GM15510 (cell line): ENCODE measurements around the gene HAGHL.

Experiments used
- POLR2A ChIP-seq: IDR thresholded peaks from 3 replicates; pipeline ENCODE4 v1.6.1; 2011; ENCODE audit warnings: borderline replicate concordance; ENCODE audit not compliant: insufficient read length; ENCODE audit errors: extremely low read depth

HAGHL gene

DNA sequence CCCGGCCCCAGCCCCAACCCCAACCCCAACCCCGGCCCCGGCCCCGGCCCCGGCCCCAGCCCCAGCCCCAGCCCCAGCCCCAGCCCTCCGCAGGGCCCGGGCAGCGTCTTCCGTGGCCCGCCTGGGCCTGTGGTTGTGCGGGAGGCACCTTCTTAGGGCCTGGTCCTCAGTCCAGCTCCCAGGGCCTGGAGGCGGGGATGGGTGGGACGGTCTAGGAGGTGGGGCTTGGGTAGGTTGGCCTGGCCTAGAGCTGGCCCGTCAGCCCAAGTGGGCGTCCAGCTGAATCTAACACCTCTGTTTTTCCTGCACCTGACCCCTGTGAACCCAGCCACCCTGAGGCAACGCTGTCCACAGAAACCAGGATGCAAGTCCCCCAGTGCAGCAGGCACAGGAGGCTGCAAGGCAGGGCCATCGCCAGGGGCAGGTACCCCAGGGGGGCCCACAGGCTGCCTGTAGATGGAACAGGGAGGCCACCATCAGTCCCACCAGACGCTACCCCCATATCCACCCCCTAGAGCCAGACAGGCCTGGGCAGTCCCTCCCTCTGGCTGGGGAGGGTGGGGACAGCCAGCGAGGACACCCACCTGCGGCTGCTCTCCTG is 42.4 kb downstream of the HAGHL start:
- no peak for TF ChIP-seq POLR2A

DNA sequence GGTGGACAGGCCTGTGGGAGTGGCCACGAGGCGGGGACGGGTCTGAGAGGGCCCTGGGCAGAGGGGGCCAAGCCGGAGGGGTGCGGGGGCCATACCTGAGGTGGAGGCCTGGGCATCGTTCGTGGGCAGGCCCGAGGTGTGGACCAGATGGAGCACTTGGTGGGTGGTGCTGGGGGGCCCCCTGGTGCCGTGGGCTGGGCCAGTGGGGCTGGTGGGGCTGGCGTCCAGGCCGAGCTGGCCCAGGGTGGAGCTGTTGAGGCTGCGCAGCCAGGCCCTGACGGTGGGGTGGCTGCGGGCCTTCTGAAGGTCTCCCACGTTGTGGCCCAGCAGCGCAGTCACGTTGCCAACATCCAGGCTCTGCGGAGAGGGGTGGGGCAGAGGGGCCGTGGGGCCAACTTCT is 43.0 kb downstream of the HAGHL start:
- TF ChIP-seq POLR2A: no peak

DNA sequence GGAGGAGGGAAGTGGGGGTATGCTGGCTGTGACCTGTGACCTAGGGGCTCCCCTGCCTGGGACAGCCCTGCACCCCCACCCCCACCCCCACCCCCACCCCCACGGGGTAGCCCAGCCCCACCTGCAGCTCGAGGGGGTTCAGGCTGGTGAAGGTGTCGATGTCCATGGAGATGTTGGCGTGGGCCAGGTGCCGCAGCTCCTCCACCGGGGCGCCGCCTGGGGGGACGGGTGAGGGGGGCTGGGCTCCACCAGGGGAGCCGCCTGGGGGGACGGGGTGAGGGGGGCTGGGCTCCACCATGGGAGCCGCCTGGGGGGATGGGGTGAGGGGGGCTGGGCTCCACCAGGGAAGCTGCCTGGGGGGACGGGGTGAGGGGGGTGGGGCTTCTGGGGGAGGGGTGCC is 43.5 kb downstream of the HAGHL start:
- TF ChIP-seq POLR2A: no peak

DNA sequence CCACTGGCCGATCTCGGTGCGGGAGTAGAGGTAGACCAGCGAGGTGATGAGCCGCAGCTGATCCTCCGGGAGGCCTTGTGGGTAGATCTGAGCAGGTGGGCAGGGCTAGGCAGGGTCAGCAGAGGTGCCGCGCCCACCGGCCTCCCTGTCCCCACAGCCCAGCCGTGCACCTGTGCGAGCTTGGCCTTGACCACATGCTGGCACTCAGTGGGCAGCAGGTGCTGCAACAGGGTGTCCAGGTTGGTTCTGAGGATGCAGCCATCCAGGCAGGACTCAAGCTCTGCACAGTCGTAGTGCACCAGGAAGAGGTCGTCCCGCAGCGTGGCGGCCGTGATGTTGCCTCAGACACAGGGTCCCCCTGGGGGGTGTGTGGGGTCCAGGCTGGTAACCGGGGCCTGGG is 46.1 kb downstream of the HAGHL start:
- no peak for TF ChIP-seq POLR2A

DNA sequence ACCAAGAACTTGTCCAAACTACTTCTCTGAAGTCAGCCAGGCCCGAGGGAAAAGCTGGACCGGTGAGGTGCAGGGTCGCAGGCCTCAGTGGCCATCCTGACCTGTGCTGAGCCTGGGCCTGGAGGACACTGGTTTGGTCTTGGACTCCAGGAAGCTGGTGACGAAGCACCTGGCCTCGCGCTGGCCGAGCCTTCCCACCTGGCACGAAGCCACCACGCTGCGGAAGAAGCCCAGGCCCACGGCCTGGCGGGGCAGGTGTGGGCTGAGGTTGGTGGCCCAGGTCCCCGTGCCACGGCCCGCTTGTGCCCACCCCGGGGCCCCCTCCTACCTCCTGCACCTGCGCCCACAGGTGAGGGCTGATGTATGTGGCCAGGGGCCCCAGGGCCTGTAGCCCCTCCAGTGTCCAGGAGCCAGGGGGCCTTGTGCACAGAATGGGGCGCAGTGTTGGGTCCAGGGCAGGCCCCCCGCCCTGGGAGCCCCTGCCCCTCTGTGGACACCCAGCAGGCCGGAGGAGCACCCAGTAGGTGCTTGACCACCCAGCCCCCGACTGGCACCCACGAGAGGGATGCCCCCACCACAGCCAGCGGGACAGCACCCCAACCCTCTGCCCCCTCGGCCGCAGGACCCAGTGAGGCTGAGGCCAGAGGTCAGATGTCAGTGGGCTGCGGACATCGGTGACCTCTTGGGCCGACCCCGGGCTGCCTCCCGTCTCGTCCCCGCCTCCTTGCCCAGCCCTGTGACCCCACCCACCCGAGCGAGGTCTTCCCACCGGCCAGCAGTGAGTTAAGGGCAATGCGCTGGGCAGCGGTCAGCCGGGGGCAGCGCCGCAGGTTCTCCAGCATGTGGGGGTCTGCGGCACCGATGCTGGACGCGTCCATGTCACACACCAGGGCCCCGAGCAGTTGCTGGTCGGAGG is 47.4 kb downstream of the HAGHL start:
- TF ChIP-seq POLR2A: no peak

DNA sequence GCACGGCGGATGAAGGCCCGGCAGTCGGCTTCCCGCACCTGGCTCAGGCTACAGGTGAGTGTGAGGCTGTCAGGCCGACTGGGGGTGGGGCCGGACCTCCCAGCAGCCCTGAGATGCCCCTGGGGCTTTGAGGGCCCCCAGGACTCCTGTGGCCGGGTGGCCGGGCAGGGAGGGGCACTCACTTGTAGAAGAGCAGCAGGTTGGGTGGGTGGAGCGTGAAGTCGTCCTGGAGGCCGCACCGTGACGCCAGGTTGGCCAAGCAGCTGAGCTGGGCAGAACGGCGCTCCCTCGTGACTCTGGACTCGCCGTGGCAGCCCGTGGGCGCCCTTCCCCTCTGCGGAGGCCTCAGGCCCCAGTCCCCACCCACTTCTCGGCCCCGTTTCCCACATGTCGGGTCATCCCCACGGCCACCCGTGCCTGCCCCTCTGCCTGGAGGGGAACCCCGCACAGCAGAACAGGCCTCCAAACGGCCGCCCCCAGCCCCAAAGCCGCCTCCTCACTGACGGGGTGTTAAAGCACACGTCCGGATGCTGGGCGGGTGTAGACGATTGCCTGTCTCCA is 48.4 kb downstream of the HAGHL start:
- TF ChIP-seq POLR2A: no peak

DNA sequence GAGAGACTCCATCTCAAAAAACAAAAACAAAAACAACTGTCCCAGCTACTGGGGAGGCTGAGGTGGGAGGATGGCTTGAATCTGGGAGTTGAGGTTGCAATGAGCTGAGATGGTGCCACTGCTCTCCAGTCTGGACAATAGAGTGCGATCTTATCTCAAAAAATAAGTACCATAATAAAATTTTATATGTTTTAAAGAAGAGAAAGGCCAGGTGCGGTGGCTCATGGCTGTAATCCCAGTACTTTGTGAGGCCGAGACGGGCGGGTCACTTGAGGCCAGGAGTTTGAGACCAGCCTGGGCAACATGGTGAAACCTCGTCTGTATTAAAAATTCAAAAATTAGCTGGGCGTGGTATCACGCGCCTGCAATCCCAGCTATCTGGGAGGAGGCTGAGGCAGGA is 49.9 kb downstream of the HAGHL start:
- no peak for TF ChIP-seq POLR2A

DNA sequence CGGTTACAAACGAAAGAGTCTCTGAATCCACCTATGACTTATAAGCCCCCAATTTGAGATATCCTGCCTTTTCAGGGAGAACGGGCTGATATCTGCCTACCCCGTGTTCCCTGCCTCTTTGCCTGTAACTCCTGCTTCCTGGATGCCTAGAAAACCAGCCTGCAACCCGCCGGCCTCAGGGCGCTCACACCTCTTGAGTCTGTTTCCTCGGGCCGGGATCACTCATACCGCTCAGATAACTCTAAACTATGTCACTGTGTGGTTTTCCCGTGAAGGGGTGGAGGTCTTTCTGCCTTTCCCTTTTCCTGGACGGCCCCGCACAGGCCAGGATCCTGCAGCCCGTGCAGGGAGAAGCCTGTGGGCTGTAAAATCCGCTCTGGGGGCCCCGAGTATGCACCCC is 50.9 kb downstream of the HAGHL start:
- TF ChIP-seq POLR2A: no peak

DNA sequence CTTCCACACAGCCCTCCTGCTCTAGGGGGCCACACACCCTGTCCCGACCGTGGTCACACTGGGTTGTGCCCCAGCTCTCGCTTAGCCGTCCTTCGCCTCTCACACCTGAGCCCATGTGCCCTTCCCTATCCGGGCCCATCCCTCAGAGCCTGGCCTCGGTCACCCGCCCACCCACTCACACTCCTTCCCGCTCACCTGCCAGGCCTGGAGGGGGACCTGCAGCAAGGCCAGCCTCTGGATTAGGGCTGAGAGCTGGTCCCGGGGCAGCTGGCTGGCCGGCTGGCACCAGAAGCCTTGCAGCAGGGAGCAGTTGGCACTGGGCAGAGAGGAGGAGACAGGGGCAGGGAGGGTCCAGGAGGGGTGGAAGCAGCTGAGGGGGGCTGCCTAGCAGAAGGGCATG is 51.5 kb downstream of the HAGHL start:
- no peak for TF ChIP-seq POLR2A

DNA sequence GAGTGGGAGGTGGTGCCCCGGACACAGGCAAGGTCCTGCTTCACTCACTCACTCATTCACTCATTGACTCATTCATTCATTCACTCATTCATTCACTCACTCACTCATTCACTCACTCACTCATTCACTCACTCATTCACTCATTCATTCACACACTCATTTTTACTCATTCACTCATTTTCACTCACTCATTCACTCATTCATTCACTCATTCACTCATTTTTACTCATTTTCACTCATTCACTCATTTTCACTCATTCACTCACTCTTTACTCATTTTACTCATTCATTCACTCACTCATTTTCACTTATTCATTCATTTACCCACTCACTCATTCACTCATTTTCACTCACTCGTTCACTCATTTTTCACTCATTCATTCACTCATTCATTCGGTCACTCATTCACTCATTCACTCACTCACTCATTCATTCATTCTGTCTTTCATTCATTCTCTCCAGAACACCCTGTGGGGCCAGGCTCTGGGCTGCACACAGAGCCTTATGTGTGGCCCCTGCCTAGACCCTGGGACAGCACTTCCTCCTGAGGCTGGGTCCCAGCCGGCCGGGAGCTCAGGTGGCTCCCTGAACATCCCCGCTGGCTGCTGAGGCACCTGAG is 52.1 kb downstream of the HAGHL start:
- no peak for TF ChIP-seq POLR2A
